IMR-90 (cell line): ENCODE data around the gene E2F3. TPM values are rescaled to one million over a fixed set of nuclear protein-coding genes. Genes with fewer than 3 reads are reported as not detected.

Source experiments
- ATAC-seq: fragments of 200-7000 bp; cut with Tn5 transposase; 2 replicates; pipeline ENCODE4 v1.9.1; 2020; ENCODE audit warnings: low read depth, mild to moderate bottlenecking, moderate library complexity
- BruUV-seq: library from RNA; stranded (reverse); fragments of 400-500 nt; replicated peaks from 2 replicates; lab custom pipeline; 2021; lab: Mats Ljungman, UMichigan
- CTCF ChIA-PET: fragments of 300-600 bp; formaldehyde crosslinking; extraction: SDS; loops from one replicate; lab custom pipeline; 2021; ENCODE audit warnings: antibody characterized with exemption; lab: Yijun Ruan, JAX
- POLR2A ChIA-PET: fragments of 300-600 bp; sonication (Branson Sonifier 250); formaldehyde crosslinking; loops from one replicate; lab custom pipeline; 2022; ENCODE audit warnings: antibody characterized with exemption; ENCODE audit not compliant: unreplicated experiment; lab: Charles Lee
- DNase-seq: peaks from one replicate; pipeline ENCODE4 v3.0.0; 2013
- H2AFZ ChIP-seq: replicated peaks from 2 replicates; pipeline ENCODE3; 2013; ENCODE audit warnings: low read length, mild to moderate bottlenecking; ENCODE audit not compliant: poor library complexity
- H2AK5ac ChIP-seq: 2 replicates; pipeline ENCODE4 v1.6.1; 2013; ENCODE audit warnings: low read depth, low read length, inconsistent platforms
- H2AK9ac ChIP-seq: replicated peaks from 2 replicates; pipeline ENCODE3; 2013; ENCODE audit warnings: mild to moderate bottlenecking, low read depth, low read length, moderate library complexity; ENCODE audit not compliant: poor library complexity
- H2BK120ac ChIP-seq: 2 replicates; pipeline ENCODE4 v1.6.1; 2013; ENCODE audit warnings: low read depth, low read length, inconsistent platforms
- H2BK15ac ChIP-seq: 3 replicates; pipeline ENCODE4 v1.6.1; 2013; ENCODE audit warnings: low read depth, low read length, inconsistent platforms
- H2BK20ac ChIP-seq: 2 replicates; pipeline ENCODE4 v1.6.1; 2013; ENCODE audit warnings: low read depth, mild to moderate bottlenecking, inconsistent platforms, low read length, moderate library complexity
- H2BK5ac ChIP-seq: 2 replicates; pipeline ENCODE4 v1.6.1; 2013; ENCODE audit warnings: mild to moderate bottlenecking, low read depth, low read length, inconsistent platforms; ENCODE audit not compliant: poor library complexity, severe bottlenecking
- H3K14ac ChIP-seq: replicated peaks from 2 replicates; pipeline ENCODE4 v1.6.1; 2013; ENCODE audit warnings: low read depth, low read length, inconsistent platforms
- H3K18ac ChIP-seq: 2 replicates; pipeline ENCODE4 v1.6.1; 2013; ENCODE audit warnings: low read depth, low read length, control low read depth
- H3K23ac ChIP-seq: 2 replicates; pipeline ENCODE4 v1.6.1; 2013; ENCODE audit warnings: low read depth, low read length, inconsistent platforms
- H3K27ac ChIP-seq: 2 replicates; pipeline ENCODE4 v1.5.1; 2013; ENCODE audit warnings: mild to moderate bottlenecking, control low read depth, low read length; ENCODE audit not compliant: insufficient read depth
- H3K27me3 ChIP-seq: 2 replicates; pipeline ENCODE4 v1.6.1; 2013; ENCODE audit warnings: low read length; ENCODE audit not compliant: control insufficient read depth, insufficient read depth
- H3K36me3 ChIP-seq: 2 replicates; pipeline ENCODE4 v1.6.1; 2013; ENCODE audit warnings: low read length, mixed read lengths; ENCODE audit not compliant: control insufficient read depth, insufficient read depth
- H3K4ac ChIP-seq: 2 replicates; pipeline ENCODE4 v1.6.1; 2013; ENCODE audit warnings: low read depth, low read length, inconsistent platforms
- H3K4me1 ChIP-seq: 2 replicates; pipeline ENCODE4 v1.6.1; 2013; ENCODE audit warnings: low read length, mixed read lengths; ENCODE audit not compliant: control insufficient read depth, insufficient read depth
- H3K4me2 ChIP-seq: 2 replicates; pipeline ENCODE4 v1.6.1; 2013; ENCODE audit warnings: low read depth, mild to moderate bottlenecking, control low read depth, low read length, moderate library complexity
- H3K4me3 ChIP-seq: 2 replicates; pipeline ENCODE4 v1.5.1; 2013; ENCODE audit warnings: low read depth, mild to moderate bottlenecking, control low read depth, low read length, moderate library complexity; ENCODE audit not compliant: insufficient read depth
- H3K56ac ChIP-seq: 2 replicates; pipeline ENCODE4 v1.6.1; 2013; ENCODE audit warnings: low read length, inconsistent platforms; ENCODE audit not compliant: insufficient read depth; ENCODE audit errors: extremely low read depth
- H3K79me1 ChIP-seq, 2 experiments: 2 replicates each; pipeline ENCODE4 v1.6.1; 2013; ENCODE audit warnings: low read length in 2 of 2, inconsistent platforms in 1 of 2, low read depth in 1 of 2
- H3K9ac ChIP-seq: 2 replicates; pipeline ENCODE4 v1.6.1; 2013; ENCODE audit warnings: low read depth, low read length, control low read depth
- H3K9me1 ChIP-seq: 2 replicates; pipeline ENCODE4 v1.6.1; 2013; ENCODE audit warnings: low read length, inconsistent platforms; ENCODE audit not compliant: insufficient read depth
- H3K9me3 ChIP-seq: 2 replicates; pipeline ENCODE4 v1.6.1; 2013; ENCODE audit warnings: low read length; ENCODE audit not compliant: control insufficient read depth, insufficient read depth
- H4K20me1 ChIP-seq: 2 replicates; pipeline ENCODE4 v1.6.1; 2013; ENCODE audit warnings: low read length, inconsistent platforms; ENCODE audit not compliant: insufficient read depth
- H4K5ac ChIP-seq: 2 replicates; pipeline ENCODE4 v1.6.1; 2013; ENCODE audit warnings: mild to moderate bottlenecking, low read depth, low read length, control low read depth
- H4K8ac ChIP-seq, 2 experiments: 2 replicates each; pipeline ENCODE4 v1.6.1; 2013; ENCODE audit warnings: low read depth in 2 of 2, low read length in 2 of 2, control low read depth in 1 of 2, inconsistent platforms in 1 of 2
- H4K91ac ChIP-seq: 2 replicates; pipeline ENCODE4 v1.6.1; 2013; ENCODE audit warnings: low read depth, low read length, inconsistent platforms; ENCODE audit not compliant: insufficient read depth
- CEBPB ChIP-seq: IDR thresholded peaks from 2 replicates; pipeline ENCODE4 v1.6.1; 2012; ENCODE audit warnings: low read depth, low read length, improper control_type of control experiment
- MAZ ChIP-seq: IDR thresholded peaks from 2 replicates; pipeline ENCODE4 v1.6.1; 2012; ENCODE audit warnings: low read depth, mild to moderate bottlenecking, low read length, improper control_type of control experiment, moderate library complexity, borderline replicate concordance
- RCOR1 ChIP-seq: IDR thresholded peaks from 2 replicates; pipeline ENCODE4 v1.6.1; 2012; ENCODE audit warnings: mild to moderate bottlenecking, low read length, improper control_type of control experiment; ENCODE audit not compliant: insufficient replicate concordance
- SMC3 ChIP-seq: fragments of 150-350 bp; IDR thresholded peaks from 2 replicates; pipeline ENCODE4 v1.6.1; 2016; ENCODE audit warnings: low read depth, mild to moderate bottlenecking, antibody characterized with exemption, low read length, moderate library complexity
- WGBS, 2 experiments: methylation state at CpG; one replicate each; pipeline versions ENCODE4 v1.1.5 to v1.1.7; 2013; ENCODE audit warnings: missing lambda C conversion rate in 2 of 2; ENCODE audit not compliant: insufficient read length in 1 of 2; ENCODE audit errors: extremely low coverage in 2 of 2; 5-methylcytosine and 5-hydroxymethylcytosine counted together
- dilution Hi-C: fragments of 300-500 bp; cut with HindIII; formaldehyde crosslinking; loops from one replicate; pipeline ENCODE4 v1.14.3; 2018; ENCODE audit warnings: low sequenced_read_pairs; ENCODE audit not compliant: unreplicated experiment
- in situ Hi-C: fragments of 300-500 bp; cut with MboI; formaldehyde crosslinking; loops from 3 replicates; pipeline ENCODE4 v1.14.3; 2019; ENCODE audit warnings: low sequenced_read_pairs, inconsistent platforms, mixed read lengths
- intact Hi-C: fragments of 100-400 bp; cut with micrococcal nuclease; formaldehyde crosslinking; loops from 2 replicates; pipeline ENCODE4 v1.10.0; 2022
- polyA plus RNA-seq, 3 experiments: library from polyadenylated mRNA; depleted of rRNA; stranded (reverse); fragments of >200 nt; gene quantifications; 2 replicates each; pipeline ENCODE4 v1.2.3, GENCODE V29; 2012; ENCODE audit warnings: low replicate concordance in 1 of 3
- total RNA-seq: library from RNA; depleted of rRNA; stranded (reverse); fragments of >200 nt; gene quantifications from 2 replicates; pipeline ENCODE4 v1.2.3, GENCODE V29; 2012
- TF ChIP-seq, protein P1 (sequence below): fragments of 150-350 bp; IDR thresholded peaks from 2 replicates; pipeline ENCODE4 v1.6.1; 2017; ENCODE audit warnings: mild to moderate bottlenecking, antibody characterized with exemption, low read length, low read depth

Gene E2F3
- total and polyA plus RNA-seq, 2 of the 4 experiments (the other 2 are of a cell fraction): 2.3 to 8.2 TPM

DNA sequence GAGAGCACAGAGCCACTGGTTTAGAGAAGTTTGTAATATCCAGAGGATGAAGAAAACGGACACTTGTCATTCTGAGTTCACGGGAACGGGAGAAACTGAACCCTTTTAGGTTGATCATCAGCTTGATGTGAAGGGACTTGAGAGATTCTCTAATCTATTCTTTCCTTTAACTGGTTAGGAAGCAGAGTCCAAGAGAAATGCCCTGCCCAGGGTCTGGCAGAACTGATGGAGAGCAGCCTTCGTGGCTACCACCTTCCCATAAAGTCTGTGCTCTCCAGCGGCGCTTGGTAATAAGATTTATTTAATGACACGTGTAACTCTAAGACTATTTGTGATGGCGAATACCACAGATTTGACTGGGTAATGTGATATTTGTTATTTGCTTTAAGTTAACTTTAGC is 36.0 kb downstream of the E2F3 start:
- no CpG with 5 or more reads among the region's 8 CpGs for WGBS, 2 experiments
- H2BK20ac ChIP-seq: no peak overlapping the region
- TF ChIP-seq CEBPB: no peak
- TF ChIP-seq SMC3: no peak
- TF ChIP-seq, protein P1, sequence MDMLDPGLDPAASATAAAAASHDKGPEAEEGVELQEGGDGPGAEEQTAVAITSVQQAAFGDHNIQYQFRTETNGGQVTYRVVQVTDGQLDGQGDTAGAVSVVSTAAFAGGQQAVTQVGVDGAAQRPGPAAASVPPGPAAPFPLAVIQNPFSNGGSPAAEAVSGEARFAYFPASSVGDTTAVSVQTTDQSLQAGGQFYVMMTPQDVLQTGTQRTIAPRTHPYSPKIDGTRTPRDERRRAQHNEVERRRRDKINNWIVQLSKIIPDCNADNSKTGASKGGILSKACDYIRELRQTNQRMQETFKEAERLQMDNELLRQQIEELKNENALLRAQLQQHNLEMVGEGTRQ: no peak
- no peak for TF ChIP-seq MAZ
- no peak for TF ChIP-seq RCOR1
- H4K91ac ChIP-seq: no peak overlapping the region
- H2AK9ac ChIP-seq: no peak overlapping the region
- H3K9me1 ChIP-seq: peaks cover 10% of the 10 kb centered on the region; the same call in 1 of the 2 replicates
- H2BK15ac ChIP-seq: no peak overlapping the region
- H2AK5ac ChIP-seq: no peak overlapping the region
- H3K4me3 ChIP-seq: no peak overlapping the region
- DNase-seq (no peak), ATAC-seq (no peak)
- no peak overlapping the region for H3K4ac ChIP-seq
- H2AFZ ChIP-seq: no peak overlapping the region
- no peak overlapping the region for H2BK5ac ChIP-seq
- H3K18ac ChIP-seq: no peak overlapping the region
- no peak overlapping the region for H3K56ac ChIP-seq
- ChIA-PET CTCF (no interaction called here), POLR2A (no interaction called here)
- H4K5ac ChIP-seq: no peak overlapping the region
- peaks cover 4% of the 10 kb centered on the region; the same call in 1 of the 2 replicates for H3K4me1 ChIP-seq
- H3K36me3 ChIP-seq: peaks cover 10% of the 10 kb centered on the region
- no peak overlapping the region for H3K27ac ChIP-seq
- no TSS peak for BruUV-seq
- H3K9me3 ChIP-seq: no peaks in the 10 kb centered on the region
- peaks cover 57% of the 10 kb centered on the region for H4K20me1 ChIP-seq
- H2BK120ac ChIP-seq: no peak overlapping the region
- H3K14ac ChIP-seq: no peak overlapping the region
- intact Hi-C loops: no loop called here
- H3K9ac ChIP-seq: no peak overlapping the region
- H3K27me3 ChIP-seq: no peaks in the 10 kb centered on the region
- no peak overlapping the region for H3K4me2 ChIP-seq
- H4K8ac ChIP-seq: no peak overlapping the region
- H3K79me1 ChIP-seq: peaks cover 40 to 68% of the 10 kb centered on the region in 2 experiments
- H3K23ac ChIP-seq: no peak overlapping the region
- in situ Hi-C loops: no loop called here
- dilution Hi-C loops: no loop called here
